Measurements from ENCODE around the gene PCDHB11. TPM values are rescaled to one million over a fixed set of nuclear protein-coding genes. Genes with fewer than 3 reads are reported as not detected.
"Not testable (repeated sequence)": the region's sequence is repeated elsewhere in the genome, so short reads cannot be mapped to it uniquely, and the experiment has no call there.

PCDHB11 gene
- total RNA-seq, 1 experiment from 2014 or later = 1.0 TPM

DNA sequence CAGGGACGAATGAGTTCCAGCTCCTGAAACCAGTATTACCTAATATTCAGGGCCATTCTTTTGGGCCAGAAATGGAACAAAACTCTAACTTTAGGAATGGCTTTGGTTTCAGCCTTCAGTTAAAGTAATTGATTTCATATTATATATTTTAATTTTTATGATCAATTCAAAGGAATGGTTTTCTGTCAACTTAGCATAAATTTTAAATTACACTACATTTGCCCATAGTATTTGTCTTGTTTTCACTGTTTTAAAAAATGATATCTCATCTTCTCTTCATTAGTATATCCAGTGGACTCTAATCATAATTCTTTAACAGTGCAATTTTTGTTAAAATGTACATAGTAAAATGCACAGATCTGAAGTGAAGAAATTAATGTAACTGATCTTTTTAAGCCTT is 19.1 kb upstream of the PCDHB11 start:
- DNase-seq = no peak
- H3K27me3 ChIP-seq = peaks cover 11% of the 10 kb centered on the region
- H3K4me3 ChIP-seq = no peak overlapping the region
- no peaks in the 10 kb centered on the region; the same call in none of the 2 replicates for H3K9me3 ChIP-seq
- H3K36me3 ChIP-seq = no peaks in the 10 kb centered on the region

DNA sequence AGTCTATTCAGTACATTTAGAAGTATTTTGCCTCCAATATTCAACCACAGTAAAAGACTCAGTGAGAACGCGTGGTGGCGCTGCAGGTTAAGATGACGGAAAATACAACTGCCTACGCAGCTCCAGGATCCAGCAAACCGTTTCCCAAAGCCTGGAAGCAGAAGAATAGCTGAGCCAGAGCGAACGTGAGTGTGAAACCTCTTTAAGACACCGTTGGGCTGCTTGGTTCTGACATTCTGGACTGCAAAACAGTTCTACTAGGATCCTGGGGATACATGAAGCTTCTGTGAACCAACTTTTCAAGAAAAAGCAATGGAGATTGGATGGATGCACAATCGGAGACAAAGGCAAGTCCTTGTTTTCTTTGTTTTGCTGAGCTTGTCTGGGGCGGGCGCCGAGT is 17.2 kb upstream of the PCDHB11 start, which contains the start of gene PCDHB16:
TSS of gene PCDHB16 (plus strand) at position 140 of the 400 bp plus-strand sequence. CDS start at position 313, 173 bp downstream.
- Histone ChIP-seq H3K27me3 (peaks cover 3% of the 10 kb centered on the region; the same call in 1 of the 2 replicates), H3K9me3 (peaks cover 2% of the 10 kb centered on the region; the same call in 1 of the 2 replicates), H3K36me3 (no peaks in the 10 kb centered on the region), H3K4me3 (peak within 1 kb of the TSS; percentile 30)
- peak; percentile 64 for DNase-seq

DNA sequence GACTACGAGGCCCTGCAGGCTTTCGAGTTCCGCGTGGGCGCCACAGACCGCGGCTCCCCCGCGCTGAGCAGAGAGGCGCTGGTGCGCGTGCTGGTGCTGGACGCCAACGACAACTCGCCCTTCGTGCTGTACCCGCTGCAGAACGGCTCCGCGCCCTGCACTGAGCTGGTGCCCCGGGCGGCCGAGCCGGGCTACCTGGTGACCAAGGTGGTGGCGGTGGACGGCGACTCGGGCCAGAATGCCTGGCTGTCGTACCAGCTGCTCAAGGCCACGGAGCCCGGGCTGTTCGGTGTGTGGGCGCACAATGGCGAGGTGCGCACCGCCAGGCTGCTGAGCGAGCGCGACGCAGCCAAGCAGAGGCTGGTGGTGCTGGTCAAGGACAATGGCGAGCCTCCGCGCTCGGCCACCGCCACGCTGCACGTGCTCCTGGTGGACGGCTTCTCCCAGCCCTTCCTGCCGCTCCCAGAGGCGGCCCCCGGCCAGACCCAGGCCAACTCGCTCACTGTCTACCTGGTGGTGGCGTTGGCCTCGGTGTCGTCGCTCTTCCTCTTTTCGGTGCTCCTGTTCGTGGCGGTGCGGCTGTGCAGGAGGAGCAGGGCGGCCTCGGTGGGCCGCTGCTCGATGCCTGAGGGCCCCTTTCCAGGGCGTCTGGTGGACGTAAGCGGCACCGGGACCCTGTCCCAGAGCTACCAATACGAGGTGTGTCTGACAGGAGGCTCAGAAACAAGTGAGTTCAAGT is 15.1 kb upstream of the PCDHB11 start:
- not testable (repeated sequence) for H3K27me3 ChIP-seq, H3K36me3 ChIP-seq, DNase-seq, H3K9me3 ChIP-seq, H3K4me3 ChIP-seq

DNA sequence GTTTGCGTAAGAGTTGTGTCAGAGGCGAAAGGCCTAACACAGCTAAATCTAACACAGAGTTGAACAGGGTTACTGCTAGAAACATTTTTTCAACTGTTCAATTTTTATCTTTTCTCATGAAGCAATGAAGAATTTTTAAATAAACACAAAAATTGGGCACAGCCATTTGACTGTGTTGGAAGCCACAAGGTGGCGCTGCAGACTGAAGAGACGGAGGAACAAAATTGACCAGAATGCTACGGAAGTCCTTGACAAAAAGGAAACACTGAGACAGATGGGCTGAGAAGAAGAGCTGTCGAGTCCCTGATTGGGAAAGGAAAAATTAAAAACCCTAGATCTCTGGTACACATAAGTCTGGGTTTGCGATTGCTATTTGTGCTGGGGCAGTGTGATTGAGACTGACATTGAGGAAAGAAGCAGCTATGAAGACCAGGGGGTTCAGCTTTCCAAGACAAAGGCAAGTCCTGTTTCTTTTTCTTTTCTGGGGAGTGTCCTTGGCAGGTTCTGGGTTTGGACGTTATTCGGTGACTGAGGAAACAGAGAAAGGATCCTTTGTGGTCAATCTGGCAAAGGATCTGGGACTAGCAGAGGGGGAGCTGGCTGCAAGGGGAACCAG is 12.4 kb upstream of the PCDHB11 start, which contains the start of gene PCDHB9:
TSS of gene PCDHB9 (plus strand) at position 265 of the 616 bp plus-strand sequence. CDS start at position 423, 158 bp downstream.
- peaks cover 3% of the 10 kb centered on the region for H3K27me3 ChIP-seq

DNA sequence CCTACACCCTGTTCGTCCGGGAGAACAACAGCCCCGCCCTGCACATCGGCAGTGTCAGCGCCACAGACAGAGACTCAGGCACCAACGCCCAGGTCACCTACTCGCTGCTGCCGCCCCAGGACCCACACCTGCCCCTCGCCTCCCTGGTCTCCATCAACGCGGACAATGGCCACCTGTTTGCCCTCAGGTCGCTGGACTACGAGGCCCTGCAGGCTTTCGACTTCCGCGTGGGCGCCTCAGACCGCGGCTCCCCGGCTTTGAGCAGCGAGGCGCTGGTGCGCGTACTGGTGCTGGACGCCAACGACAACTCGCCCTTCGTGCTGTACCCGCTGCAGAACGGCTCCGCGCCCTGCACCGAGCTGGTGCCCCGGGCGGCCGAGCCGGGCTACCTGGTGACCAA is 10.7 kb upstream of the PCDHB11 start:
- not testable (repeated sequence) for H3K9me3 ChIP-seq, H3K4me3 ChIP-seq, H3K36me3 ChIP-seq, H3K27me3 ChIP-seq, DNase-seq

More for the DNA sequence above, 12.4 kb upstream of the PCDHB11 start, which contains the start of gene PCDHB9:
- no peak for DNase-seq
- Histone ChIP-seq H3K9me3 (peaks cover 2% of the 10 kb centered on the region; the same call in 1 of the 2 replicates), H3K36me3 (no peaks in the 10 kb centered on the region), H3K4me3 (no peak within 1 kb of the TSS)

DNA sequence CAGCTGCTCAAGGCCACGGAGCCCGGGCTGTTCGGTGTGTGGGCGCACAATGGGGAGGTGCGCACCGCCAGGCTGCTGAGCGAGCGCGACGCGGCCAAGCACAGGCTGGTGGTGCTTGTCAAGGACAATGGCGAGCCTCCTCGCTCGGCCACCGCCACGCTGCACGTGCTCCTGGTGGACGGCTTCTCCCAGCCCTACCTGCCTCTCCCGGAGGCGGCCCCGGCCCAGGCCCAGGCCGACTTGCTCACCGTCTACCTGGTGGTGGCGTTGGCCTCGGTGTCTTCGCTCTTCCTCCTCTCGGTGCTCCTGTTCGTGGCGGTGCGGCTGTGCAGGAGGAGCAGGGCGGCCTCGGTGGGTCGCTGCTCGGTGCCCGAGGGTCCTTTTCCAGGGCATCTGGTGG is 10.3 kb upstream of the PCDHB11 start:
- not testable (repeated sequence) for DNase-seq, H3K27me3 ChIP-seq, H3K36me3 ChIP-seq, H3K4me3 ChIP-seq, H3K9me3 ChIP-seq

DNA sequence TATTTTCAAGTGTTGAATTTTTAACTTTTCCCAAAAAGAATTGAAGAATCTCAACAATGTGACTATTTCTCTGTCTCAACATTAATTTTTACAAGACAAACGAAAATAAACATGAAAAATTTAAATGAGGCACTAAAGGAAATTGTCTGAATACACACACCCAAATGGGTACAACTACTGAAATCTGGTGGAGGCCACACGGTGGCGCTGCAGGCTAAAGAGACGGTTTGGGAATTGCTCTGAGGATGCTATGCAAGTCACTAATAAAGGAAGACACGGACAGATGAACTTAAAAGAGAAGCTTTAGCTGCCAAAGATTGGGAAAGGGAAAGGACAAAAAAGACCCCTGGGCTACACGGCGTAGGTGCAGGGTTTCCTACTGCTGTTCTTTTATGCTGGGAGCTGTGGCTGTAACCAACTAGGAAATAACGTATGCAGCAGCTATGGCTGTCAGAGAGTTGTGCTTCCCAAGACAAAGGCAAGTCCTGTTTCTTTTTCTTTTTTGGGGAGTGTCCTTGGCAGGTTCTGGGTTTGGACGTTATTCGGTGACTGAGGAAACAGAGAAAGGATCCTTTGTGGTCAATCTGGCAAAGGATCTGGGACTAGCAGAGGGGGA is 7.2 kb upstream of the PCDHB11 start, which contains the start of gene PCDHB10:
TSS of gene PCDHB10 (plus strand) at position 244 of the 616 bp plus-strand sequence. CDS start at position 444, 200 bp downstream.
- Histone ChIP-seq H3K9me3 (peaks cover 6% of the 10 kb centered on the region), H3K36me3 (no peaks in the 10 kb centered on the region), H3K4me3 (no peak within 1 kb of the TSS), H3K27me3 (peaks cover 3% of the 10 kb centered on the region)
- peak; percentile 43 for DNase-seq

DNA sequence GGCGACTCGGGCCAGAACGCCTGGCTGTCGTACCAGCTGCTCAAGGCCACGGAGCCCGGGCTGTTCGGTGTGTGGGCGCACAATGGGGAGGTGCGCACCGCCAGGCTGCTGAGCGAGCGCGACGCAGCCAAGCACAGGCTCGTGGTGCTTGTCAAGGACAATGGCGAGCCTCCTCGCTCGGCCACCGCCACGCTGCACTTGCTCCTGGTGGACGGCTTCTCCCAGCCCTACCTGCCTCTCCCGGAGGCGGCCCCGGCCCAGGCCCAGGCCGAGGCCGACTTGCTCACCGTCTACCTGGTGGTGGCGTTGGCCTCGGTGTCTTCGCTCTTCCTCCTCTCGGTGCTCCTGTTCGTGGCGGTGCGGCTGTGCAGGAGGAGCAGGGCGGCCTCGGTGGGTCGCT is 5.1 kb upstream of the PCDHB11 start:
- not testable (repeated sequence) for DNase-seq, H3K36me3 ChIP-seq, H3K4me3 ChIP-seq, H3K9me3 ChIP-seq, H3K27me3 ChIP-seq

DNA sequence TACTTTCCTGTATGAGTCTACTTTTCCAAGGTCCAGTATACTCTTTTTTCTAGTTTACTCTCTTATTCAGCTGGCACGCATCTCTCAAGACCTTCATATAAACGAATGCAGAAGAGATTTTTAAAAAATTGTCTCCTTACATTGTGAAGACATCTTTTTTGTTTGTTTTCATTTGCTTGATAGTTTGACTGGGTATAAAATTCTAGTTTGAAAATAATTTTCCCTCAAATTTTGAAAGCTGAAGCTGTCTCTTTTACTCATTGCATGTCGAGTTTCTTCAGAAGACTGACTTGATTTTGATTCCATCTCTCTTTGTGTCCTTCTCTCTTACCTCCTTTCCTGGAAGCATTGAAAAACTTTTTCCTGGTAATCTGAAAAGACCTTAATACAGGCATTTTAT is 3.1 kb upstream of the PCDHB11 start:
- no peak overlapping the region for H3K4me3 ChIP-seq
- no peaks in the 10 kb centered on the region for H3K36me3 ChIP-seq
- DNase-seq = no peak
- peaks cover 6% of the 10 kb centered on the region for H3K9me3 ChIP-seq
- H3K27me3 ChIP-seq = peaks cover 3% of the 10 kb centered on the region

DNA sequence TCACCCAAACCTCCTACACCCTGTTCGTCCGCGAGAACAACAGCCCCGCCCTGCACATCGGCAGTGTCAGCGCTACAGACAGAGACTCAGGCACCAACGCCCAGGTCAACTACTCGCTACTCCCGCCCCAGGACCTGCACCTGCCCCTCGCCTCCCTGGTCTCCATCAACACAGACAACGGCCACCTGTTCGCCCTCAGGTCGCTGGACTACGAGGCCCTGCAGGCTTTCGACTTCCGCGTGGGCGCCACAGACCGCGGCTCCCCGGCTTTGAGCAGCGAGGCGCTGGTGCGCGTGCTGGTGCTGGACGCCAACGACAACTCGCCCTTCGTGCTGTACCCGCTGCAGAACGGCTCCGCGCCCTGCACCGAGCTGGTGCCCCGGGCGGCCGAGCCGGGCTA is 1.7 kb downstream of the PCDHB11 start:
- H3K9me3 ChIP-seq = not testable (repeated sequence)

DNA sequence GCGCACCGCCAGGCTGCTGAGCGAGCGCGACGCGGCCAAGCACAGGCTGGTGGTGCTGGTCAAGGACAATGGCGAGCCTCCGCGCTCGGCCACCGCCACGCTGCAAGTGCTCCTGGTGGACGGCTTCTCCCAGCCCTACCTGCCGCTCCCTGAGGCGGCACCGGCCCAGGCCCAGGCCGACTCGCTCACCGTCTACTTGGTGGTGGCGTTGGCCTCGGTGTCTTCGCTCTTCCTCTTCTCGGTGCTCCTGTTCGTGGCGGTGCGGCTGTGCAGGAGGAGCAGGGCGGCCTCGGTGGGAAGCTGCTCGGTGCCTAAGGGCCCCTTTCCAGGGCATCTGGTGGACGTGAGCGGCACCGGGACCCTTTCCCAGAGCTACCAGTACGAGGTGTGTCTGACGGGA is 2.2 kb downstream of the PCDHB11 start:
- not testable (repeated sequence) for H3K9me3 ChIP-seq, H3K4me3 ChIP-seq, H3K27me3 ChIP-seq, DNase-seq, H3K36me3 ChIP-seq

More for the DNA sequence above, 1.7 kb downstream of the PCDHB11 start:
- H3K4me3 ChIP-seq, DNase-seq, H3K27me3 ChIP-seq, H3K36me3 ChIP-seq: not testable (repeated sequence)

DNA sequence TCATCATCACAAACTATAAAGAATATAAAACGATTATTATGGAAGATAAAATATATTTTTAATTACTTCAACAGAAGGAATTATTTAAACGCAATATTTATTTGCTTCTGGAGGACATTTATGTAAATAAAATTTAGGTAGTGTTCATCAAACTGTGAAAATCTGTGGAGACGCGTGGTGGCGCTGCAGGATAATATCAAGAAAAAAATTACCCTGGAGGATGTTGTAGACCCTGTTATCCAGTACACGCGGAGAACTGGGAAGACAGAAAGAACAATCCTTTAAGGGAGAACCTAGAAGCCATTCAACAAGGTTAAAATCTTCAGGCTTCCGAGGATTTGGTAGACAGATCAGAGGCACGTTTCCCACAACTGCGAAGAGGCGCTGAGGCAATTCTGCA is 9.1 kb downstream of the PCDHB11 start, which contains the start of gene PCDHB12:
TSS of gene PCDHB12 (plus strand) at position 242 of the 400 bp plus-strand sequence. CDS start 189 bp downstream, outside the sequence.
- H3K36me3 ChIP-seq = no peaks in the 10 kb centered on the region
- no peak for DNase-seq
- no peak within 1 kb of the TSS for H3K4me3 ChIP-seq
- peaks cover 8% of the 10 kb centered on the region for H3K27me3 ChIP-seq
- H3K9me3 ChIP-seq = no peaks in the 10 kb centered on the region

DNA sequence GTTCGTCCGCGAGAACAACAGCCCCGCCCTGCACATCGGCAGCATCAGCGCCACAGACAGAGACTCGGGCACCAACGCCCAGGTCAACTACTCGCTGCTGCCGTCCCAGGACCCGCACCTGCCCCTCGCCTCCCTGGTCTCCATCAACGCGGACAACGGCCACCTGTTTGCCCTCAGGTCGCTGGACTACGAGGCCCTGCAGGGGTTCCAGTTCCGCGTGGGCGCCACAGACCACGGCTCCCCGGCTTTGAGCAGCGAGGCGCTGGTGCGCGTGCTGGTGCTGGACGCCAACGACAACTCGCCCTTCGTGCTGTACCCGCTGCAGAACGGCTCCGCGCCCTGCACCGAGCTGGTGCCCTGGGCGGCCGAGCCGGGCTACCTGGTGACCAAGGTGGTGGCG is 10.9 kb downstream of the PCDHB11 start:
- not testable (repeated sequence) for H3K36me3 ChIP-seq, DNase-seq, H3K4me3 ChIP-seq, H3K9me3 ChIP-seq, H3K27me3 ChIP-seq

DNA sequence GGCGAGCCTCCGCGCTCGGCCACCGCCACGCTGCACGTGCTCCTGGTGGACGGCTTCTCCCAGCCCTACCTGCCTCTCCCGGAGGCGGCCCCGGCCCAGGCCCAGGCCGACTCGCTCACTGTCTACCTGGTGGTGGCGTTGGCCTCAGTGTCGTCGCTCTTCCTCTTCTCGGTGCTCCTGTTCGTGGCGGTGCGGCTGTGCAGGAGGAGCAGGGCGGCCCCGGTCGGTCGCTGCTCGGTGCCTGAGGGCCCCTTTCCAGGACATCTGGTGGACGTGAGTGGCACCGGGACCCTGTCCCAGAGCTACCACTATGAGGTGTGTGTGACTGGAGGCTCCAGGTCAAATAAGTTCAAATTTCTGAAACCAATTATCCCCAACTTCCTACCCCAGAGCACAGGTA is 11.4 kb downstream of the PCDHB11 start:
- not testable (repeated sequence) for H3K36me3 ChIP-seq, DNase-seq, H3K9me3 ChIP-seq, H3K27me3 ChIP-seq, H3K4me3 ChIP-seq

DNA sequence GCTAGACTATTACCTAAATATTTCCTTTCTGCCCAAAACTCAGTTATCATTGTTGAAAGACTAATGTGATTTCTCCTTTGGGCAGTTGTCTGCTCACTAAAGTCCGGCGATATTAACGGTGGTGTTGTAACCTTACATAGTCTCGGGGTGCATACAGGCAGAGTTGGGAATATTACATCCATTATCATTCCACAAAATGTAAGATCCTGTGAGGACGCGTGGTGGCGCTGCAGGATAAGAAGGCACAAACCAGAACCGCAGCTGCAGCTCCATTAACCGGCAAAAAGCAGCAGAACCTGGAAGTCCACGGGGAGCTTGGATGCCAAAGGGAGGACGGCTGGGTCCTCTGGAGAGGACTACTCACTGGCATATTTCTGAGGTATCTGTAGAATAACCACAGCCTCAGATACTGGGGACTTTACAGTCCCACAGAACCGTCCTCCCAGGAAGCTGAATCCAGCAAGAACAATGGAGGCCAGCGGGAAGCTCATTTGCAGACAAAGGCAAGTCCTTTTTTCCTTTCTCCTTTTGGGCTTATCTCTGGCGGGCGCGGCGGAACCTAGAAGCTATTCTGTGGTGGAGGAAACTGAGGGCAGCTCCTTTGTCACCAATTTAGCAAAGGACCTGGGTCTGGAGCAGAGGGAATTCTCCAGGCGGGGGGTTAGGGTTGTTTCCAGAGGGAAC is 14.4 kb downstream of the PCDHB11 start, which contains the start of gene PCDHB13:
TSS of gene PCDHB13 (plus strand) at position 264 of the 684 bp plus-strand sequence. CDS start at position 469, 205 bp downstream.
- H3K27me3 ChIP-seq, H3K4me3 ChIP-seq: not testable (repeated sequence)
- DNase-seq = peak; percentile 19

DNA sequence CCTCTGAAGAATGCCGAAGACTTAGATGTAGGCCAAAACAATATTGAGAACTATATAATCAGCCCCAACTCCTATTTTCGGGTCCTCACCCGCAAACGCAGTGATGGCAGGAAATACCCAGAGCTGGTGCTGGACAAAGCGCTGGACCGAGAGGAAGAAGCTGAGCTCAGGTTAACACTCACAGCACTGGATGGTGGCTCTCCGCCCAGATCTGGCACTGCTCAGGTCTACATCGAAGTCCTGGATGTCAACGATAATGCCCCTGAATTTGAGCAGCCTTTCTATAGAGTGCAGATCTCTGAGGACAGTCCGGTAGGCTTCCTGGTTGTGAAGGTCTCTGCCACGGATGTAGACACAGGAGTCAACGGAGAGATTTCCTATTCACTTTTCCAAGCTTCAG is 15.2 kb downstream of the PCDHB11 start:
- H3K27me3 ChIP-seq, H3K4me3 ChIP-seq, H3K36me3 ChIP-seq, DNase-seq, H3K9me3 ChIP-seq: not testable (repeated sequence)

More for the DNA sequence above, 14.4 kb downstream of the PCDHB11 start, which contains the start of gene PCDHB13:
- not testable (repeated sequence) for H3K9me3 ChIP-seq, H3K36me3 ChIP-seq
